DOHH2 (cell line): ENCODE results near the gene CYTH4.

Experiments used
- H3F3A ChIP-seq: fragments of 200-600 bp; sonication (generic), shearing (Covaris generic); 2 replicates; pipeline ENCODE4 v1.6.0; 2016; ENCODE audit warnings: antibody characterized with exemption, mild to moderate bottlenecking; ENCODE audit not compliant: control insufficient read depth, insufficient read depth
- H3K27ac ChIP-seq: fragments of 200-600 bp; sonication (generic); 2 replicates; pipeline ENCODE4 v1.5.1; 2014; ENCODE audit warnings: low read depth, mild to moderate bottlenecking, low read length, moderate library complexity
- H3K27me3 ChIP-seq: fragments of 200-600 bp; sonication (generic); 2 replicates; pipeline ENCODE4 v1.6.1; 2014; ENCODE audit warnings: mild to moderate bottlenecking, low read length, mixed read lengths; ENCODE audit not compliant: control insufficient read depth
- H3K36me3 ChIP-seq: fragments of 200-600 bp; sonication (generic); 2 replicates; pipeline ENCODE4 v1.6.1; 2014; ENCODE audit warnings: mild to moderate bottlenecking, low read length, moderate library complexity, mixed read lengths; ENCODE audit not compliant: control insufficient read depth
- H3K4me1 ChIP-seq: fragments of 200-600 bp; sonication (generic); 2 replicates; pipeline ENCODE4 v1.6.1; 2014; ENCODE audit warnings: mild to moderate bottlenecking, low read length, mixed read lengths; ENCODE audit not compliant: control insufficient read depth
- H3K4me2 ChIP-seq: fragments of 200-600 bp; sonication (generic); 2 replicates; pipeline ENCODE4 v1.6.0; 2014; ENCODE audit warnings: mild to moderate bottlenecking, low read length, moderate library complexity
- H3K4me3 ChIP-seq: fragments of 200-600 bp; sonication (generic); 2 replicates; pipeline ENCODE4 v1.5.1; 2014; ENCODE audit warnings: mild to moderate bottlenecking, low read length, mixed read lengths
- H3K79me2 ChIP-seq: fragments of 200-600 bp; sonication (generic); 2 replicates; pipeline ENCODE4 v1.6.1; 2014; ENCODE audit warnings: mild to moderate bottlenecking, low read length, mixed read lengths; ENCODE audit not compliant: control insufficient read depth
- H3K9me2 ChIP-seq: fragments of 200-600 bp; sonication (generic); replicated peaks from 2 replicates; pipeline ENCODE4 v1.6.1; 2014; ENCODE audit warnings: mild to moderate bottlenecking, low read length, mixed read lengths; ENCODE audit not compliant: control insufficient read depth
- H3K9me3 ChIP-seq: fragments of 200-600 bp; sonication (generic); 2 replicates; pipeline ENCODE4 v1.6.1; 2014; ENCODE audit warnings: antibody characterized with exemption, low read length, mixed read lengths; ENCODE audit not compliant: control insufficient read depth, insufficient read depth
- H4K20me1 ChIP-seq: fragments of 200-600 bp; sonication (generic); 2 replicates; pipeline ENCODE4 v1.6.0; 2014; ENCODE audit warnings: low read depth, mild to moderate bottlenecking, antibody characterized with exemption, low read length, moderate library complexity; ENCODE audit not compliant: control insufficient read depth, insufficient read depth
- EZH2phosphoT487 ChIP-seq: fragments of 200-600 bp; sonication (generic); IDR thresholded peaks from 2 replicates; pipeline ENCODE4 v1.6.1; 2017; ENCODE audit warnings: borderline replicate concordance, mild to moderate bottlenecking, antibody characterized with exemption, low read length, moderate library complexity, mixed read lengths
- TF ChIP-seq, protein P1 (sequence below): fragments of 200-600 bp; sonication (generic); IDR thresholded peaks from one replicate; pipeline ENCODE4 v1.5.1; 2014; ENCODE audit warnings: antibody characterized with exemption, mild to moderate bottlenecking, low read depth, low read length; ENCODE audit not compliant: poor library complexity, severe bottlenecking

The CYTH4 gene

DNA sequence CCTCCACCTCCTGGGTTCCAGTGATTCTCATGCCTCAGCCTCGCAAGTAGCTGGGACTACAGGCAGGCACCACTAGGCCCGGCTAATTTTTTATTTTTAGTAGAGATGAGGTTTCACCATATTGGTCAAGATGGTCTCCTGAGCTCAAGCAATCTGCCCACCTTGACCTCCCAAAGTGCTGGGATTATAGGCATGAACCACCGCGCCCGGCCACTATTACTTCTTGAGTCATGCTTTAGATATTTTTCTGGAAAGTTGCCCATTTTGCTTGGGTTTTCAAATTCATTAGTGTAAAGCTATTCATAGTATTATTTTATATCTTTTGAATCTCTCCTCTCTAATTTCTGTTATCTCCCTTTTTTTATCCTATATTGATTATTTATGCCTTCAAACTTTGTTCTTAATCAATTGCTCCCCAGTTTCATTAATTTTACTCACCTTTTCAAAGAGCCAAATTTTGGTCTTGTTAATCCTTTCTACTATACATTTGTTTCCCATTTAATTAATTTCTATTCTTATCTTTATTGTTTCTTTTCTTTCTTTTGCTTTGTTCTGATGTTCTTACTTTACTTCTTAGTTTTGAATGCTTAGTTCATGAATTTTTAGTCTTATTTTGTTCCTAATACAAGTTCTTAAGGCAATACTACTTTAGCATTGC lies 28.0 kb upstream of the CYTH4 start:
- Histone ChIP-seq H4K20me1 (no peaks in the 10 kb centered on the region), H3F3A (0 out of 2 replicates have a peak, but pooled peaks cover 8% of the 10 kb centered on the region), H3K27me3 (peaks cover 8% of the 10 kb centered on the region), H3K79me2 (no peaks in the 10 kb centered on the region), H3K9me3 (no peaks in the 10 kb centered on the region), H3K4me1 (peaks cover 26% of the 10 kb centered on the region), H3K4me3 (no peak overlapping the region), H3K4me2 (no peak overlapping the region), H3K27ac (no peak overlapping the region), H3K9me2 (no peaks in the 10 kb centered on the region), H3K36me3 (no peaks in the 10 kb centered on the region)
- TF ChIP-seq, protein P1, sequence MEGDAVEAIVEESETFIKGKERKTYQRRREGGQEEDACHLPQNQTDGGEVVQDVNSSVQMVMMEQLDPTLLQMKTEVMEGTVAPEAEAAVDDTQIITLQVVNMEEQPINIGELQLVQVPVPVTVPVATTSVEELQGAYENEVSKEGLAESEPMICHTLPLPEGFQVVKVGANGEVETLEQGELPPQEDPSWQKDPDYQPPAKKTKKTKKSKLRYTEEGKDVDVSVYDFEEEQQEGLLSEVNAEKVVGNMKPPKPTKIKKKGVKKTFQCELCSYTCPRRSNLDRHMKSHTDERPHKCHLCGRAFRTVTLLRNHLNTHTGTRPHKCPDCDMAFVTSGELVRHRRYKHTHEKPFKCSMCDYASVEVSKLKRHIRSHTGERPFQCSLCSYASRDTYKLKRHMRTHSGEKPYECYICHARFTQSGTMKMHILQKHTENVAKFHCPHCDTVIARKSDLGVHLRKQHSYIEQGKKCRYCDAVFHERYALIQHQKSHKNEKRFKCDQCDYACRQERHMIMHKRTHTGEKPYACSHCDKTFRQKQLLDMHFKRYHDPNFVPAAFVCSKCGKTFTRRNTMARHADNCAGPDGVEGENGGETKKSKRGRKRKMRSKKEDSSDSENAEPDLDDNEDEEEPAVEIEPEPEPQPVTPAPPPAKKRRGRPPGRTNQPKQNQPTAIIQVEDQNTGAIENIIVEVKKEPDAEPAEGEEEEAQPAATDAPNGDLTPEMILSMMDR: no peak

DNA sequence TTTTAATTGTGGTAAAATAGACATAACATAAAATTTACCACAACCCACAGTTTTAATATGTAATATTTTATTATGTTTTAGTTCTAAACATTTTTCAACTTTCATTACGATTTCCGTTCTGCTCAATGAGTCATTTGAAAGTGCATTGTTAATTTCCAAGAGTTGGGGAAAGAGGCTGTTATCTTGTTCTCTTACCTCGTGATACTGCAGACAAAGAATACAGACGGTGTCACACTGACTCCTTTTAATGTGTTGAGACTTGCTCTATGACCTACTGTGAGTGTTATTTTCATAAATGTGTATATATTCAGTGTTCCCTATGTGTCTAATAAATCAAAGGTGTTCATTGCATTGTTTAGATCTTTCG lies 27.5 kb upstream of the CYTH4 start:
- Histone ChIP-seq H3K4me1 (peaks cover 29% of the 10 kb centered on the region), H3K4me2 (no peak overlapping the region), H3K36me3 (no peaks in the 10 kb centered on the region), H3F3A (peaks cover 8% of the 10 kb centered on the region; the same call in 1 of the 2 replicates), H3K9me3 (no peaks in the 10 kb centered on the region), H3K27ac (no peak overlapping the region), H3K79me2 (no peaks in the 10 kb centered on the region), H3K9me2 (no peaks in the 10 kb centered on the region), H3K4me3 (no peak overlapping the region), H4K20me1 (no peaks in the 10 kb centered on the region), H3K27me3 (peaks cover 12% of the 10 kb centered on the region)
- TF ChIP-seq EZH2phosphoT487: no peak
- TF ChIP-seq, protein P1: no peak

DNA sequence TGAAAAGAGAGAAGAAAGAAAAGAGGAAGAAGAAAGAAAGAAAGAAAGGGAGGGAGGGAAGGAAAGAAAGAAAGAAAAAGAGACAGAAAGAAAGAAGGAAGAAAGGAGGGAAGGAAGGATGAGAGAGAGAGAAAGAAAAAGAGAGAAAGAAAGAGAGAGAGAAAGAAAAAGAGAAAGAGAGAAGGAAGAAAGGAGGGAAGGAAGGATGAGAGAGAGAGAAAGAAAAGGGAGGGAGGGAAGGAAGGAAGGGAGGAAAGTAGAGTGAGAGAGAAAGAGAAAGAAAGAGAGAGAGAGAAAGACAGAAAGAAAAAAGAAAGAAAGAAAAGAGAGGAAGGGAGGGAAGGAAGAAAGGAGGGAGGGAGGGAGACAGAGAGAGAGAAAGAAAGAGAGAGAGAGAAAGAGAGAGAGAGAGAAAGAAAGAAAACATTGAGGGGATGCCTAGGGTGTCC lies 26.7 kb upstream of the CYTH4 start:
- no peak overlapping the region for H3K27ac ChIP-seq
- H3K4me1 ChIP-seq: peaks cover 29% of the 10 kb centered on the region
- H3K9me2 ChIP-seq: no peaks in the 10 kb centered on the region
- H4K20me1 ChIP-seq: no peaks in the 10 kb centered on the region
- H3K27me3 ChIP-seq: peaks cover 18% of the 10 kb centered on the region
- H3K36me3 ChIP-seq: no peaks in the 10 kb centered on the region
- H3K4me2 ChIP-seq: no peak overlapping the region
- H3K9me3 ChIP-seq: no peaks in the 10 kb centered on the region
- TF ChIP-seq, protein P1: no peak
- TF ChIP-seq EZH2phosphoT487: no peak
- H3K79me2 ChIP-seq: no peaks in the 10 kb centered on the region
- no peak overlapping the region for H3K4me3 ChIP-seq
- peaks cover 8% of the 10 kb centered on the region; the same call in 1 of the 2 replicates for H3F3A ChIP-seq
